Keratinocyte (primary cell): ENCODE results near the gene LRRC27. TPM values are rescaled to one million over a fixed set of nuclear protein-coding genes. Genes with fewer than 3 reads are reported as not detected.

Experiments used
- DNase-seq: peaks from one replicate; pipeline ENCODE4 v3.0.0-alpha.2; 2011; ENCODE audit warnings: low read depth, missing footprints, low spot score
- FAIRE-seq: peaks from 2 replicates; lab custom pipeline; 2011; peaks lifted over from hg19 to GRCh38; lab: Jason Lieb, UNC
- H2AFZ ChIP-seq: 2 replicates; pipeline ENCODE4 v1.6.0; 2012; ENCODE audit warnings: low read length, control low read depth, inconsistent platforms; ENCODE audit not compliant: control insufficient read depth
- H3K27ac ChIP-seq: 2 replicates; pipeline ENCODE4 v1.5.1; 2011; ENCODE audit warnings: low read length; ENCODE audit not compliant: control insufficient read depth, insufficient read depth
- H3K27me3 ChIP-seq: 3 replicates; pipeline ENCODE4 v1.6.0; 2011; ENCODE audit warnings: low read length; ENCODE audit not compliant: control insufficient read depth, insufficient read depth; ENCODE audit errors: extremely low read depth
- H3K36me3 ChIP-seq, 2 experiments: 2 replicates in 1 of 2; 3 replicates in 1 of 2; pipeline ENCODE4 v1.5.1; 2011; ENCODE audit warnings: low read length in 2 of 2, mild to moderate bottlenecking in 1 of 2; ENCODE audit not compliant: control insufficient read depth in 2 of 2, insufficient read depth in 2 of 2; ENCODE audit errors: extremely low read depth in 1 of 2
- H3K4me1 ChIP-seq: 3 replicates; pipeline ENCODE4 v1.5.1; 2011; ENCODE audit warnings: low read length; ENCODE audit not compliant: control insufficient read depth, insufficient read depth; ENCODE audit errors: extremely low read depth
- H3K4me2 ChIP-seq: 3 replicates; pipeline ENCODE4 v1.6.0; 2011; ENCODE audit warnings: low read depth, low read length; ENCODE audit not compliant: control insufficient read depth, insufficient read depth; ENCODE audit errors: extremely low read depth
- H3K4me3 ChIP-seq, 3 experiments: fragments of 200-600 bp in 1 of 3; sonication (generic) in 1 of 3; 2 replicates in 2 of 3; 3 replicates in 1 of 3; pipeline ENCODE4 v1.5.1; 2011 to 2016; ENCODE audit warnings: low read length in 3 of 3, mild to moderate bottlenecking in 3 of 3, control low read depth in 2 of 3, inconsistent platforms in 1 of 3, low read depth in 1 of 3, mixed read lengths in 1 of 3, mixed run types in 1 of 3, moderate library complexity in 1 of 3; ENCODE audit not compliant: control insufficient read depth in 2 of 3, insufficient read depth in 2 of 3; ENCODE audit errors: extremely low read depth in 1 of 3
- H3K79me2 ChIP-seq: 2 replicates; pipeline ENCODE4 v1.6.0; 2012; ENCODE audit warnings: low read length; ENCODE audit not compliant: control insufficient read depth, insufficient read depth
- H3K9ac ChIP-seq: 3 replicates; pipeline ENCODE4 v1.6.0; 2011; ENCODE audit warnings: low read length; ENCODE audit not compliant: control insufficient read depth, insufficient read depth; ENCODE audit errors: extremely low read depth
- H3K9me1 ChIP-seq: 3 replicates; pipeline ENCODE4 v1.6.0; 2011; ENCODE audit warnings: low read length; ENCODE audit not compliant: control insufficient read depth, insufficient read depth; ENCODE audit errors: extremely low read depth
- H3K9me3 ChIP-seq: 2 replicates; pipeline ENCODE4 v1.5.1; 2012; ENCODE audit warnings: low read depth, low read length; ENCODE audit not compliant: control insufficient read depth
- H4K20me1 ChIP-seq: 3 replicates; pipeline ENCODE4 v1.6.0; 2011; ENCODE audit warnings: low read length; ENCODE audit not compliant: control insufficient read depth, insufficient read depth; ENCODE audit errors: extremely low read depth
- CTCF ChIP-seq, 3 experiments: IDR thresholded peaks in 1 of 3; conservative IDR thresholded peaks in 1 of 3; optimal IDR thresholded peaks in 1 of 3; 2 replicates in 2 of 3; 3 replicates in 1 of 3; pipeline versions ENCODE3 to v1.5.1; 2011; ENCODE audit warnings: low read length in 3 of 3, mild to moderate bottlenecking in 3 of 3, moderate library complexity in 2 of 3, control low read depth in 1 of 3, inconsistent platforms in 1 of 3; ENCODE audit not compliant: insufficient read depth in 2 of 3; ENCODE audit errors: extremely low read depth in 1 of 3
- EZH2 ChIP-seq: IDR thresholded peaks from one replicate; pipeline ENCODE4 v1.6.1; 2012; ENCODE audit warnings: inconsistent platforms, mild to moderate bottlenecking, low read length, moderate library complexity
- dilution Hi-C: fragments of 300-500 bp; cut with MboI; formaldehyde crosslinking; loops from one replicate; pipeline ENCODE4 v1.7.0; 2020; ENCODE audit warnings: low sequenced_read_pairs; ENCODE audit not compliant: extremely low pct_ligation_motif_present
- polyA plus RNA-seq, 5 experiments: library from polyadenylated mRNA; depleted of rRNA in 3 of 5; stranded (reverse) in 3 of 5; stranded (forward) in 1 of 5; unstranded in 1 of 5; fragments of >200 nt; gene quantifications; 1 replicate in 1 of 5; 2 replicates in 3 of 5; 3 replicates in 1 of 5; pipeline versions ENCODE4 v1.2.1 to v1.2.3, GENCODE V29; 2011 to 2012; ENCODE audit warnings: missing spikeins in 2 of 5, low read depth in 1 of 5, low replicate concordance in 1 of 5

LRRC27 gene
- polyA plus RNA-seq, 1 donor (not counting 4 experiments of a cell fraction or from before 2014, with no cell fraction given), result 3.0 TPM

- FAIRE-seq (no peak), DNase-seq (no peak)
- no peak overlapping the region for H3K27ac ChIP-seq
- no peak overlapping the region for H2AFZ ChIP-seq
- H3K36me3 ChIP-seq, result peaks cover 0 to 3% of the 10 kb centered on the region in 2 experiments
- H3K4me1 ChIP-seq, result peaks cover 9% of the 10 kb centered on the region
- H3K9me1 ChIP-seq, result no peaks in the 10 kb centered on the region
- peaks cover 3% of the 10 kb centered on the region for H4K20me1 ChIP-seq
- H3K9ac ChIP-seq, result peak overlapping the region; percentile 60
- dilution Hi-C loops, result no loop called here
- no peaks in the 10 kb centered on the region for H3K9me3 ChIP-seq
- no peaks in the 10 kb centered on the region for H3K27me3 ChIP-seq
- H3K79me2 ChIP-seq, result peaks cover 26% of the 10 kb centered on the region
- peak in 2 of 3 experiments; percentile 4 to 35 for TF ChIP-seq CTCF (optimal IDR thresholded peaks at IDR 0.05 in 1 of 3, IDR thresholded peaks at IDR 0.05 in 1 of 3, conservative IDR thresholded peaks at IDR 0.05 in 1 of 3; ENCODE audit: extremely low read depth in 1 of 3, insufficient read depth in 2 of 3, low read length in 3 of 3)
- no peak for TF ChIP-seq EZH2
- peak overlapping the region in 2 of 3 experiments; percentile 29 to 32 for H3K4me3 ChIP-seq
- peak overlapping the region; percentile 54 for H3K4me2 ChIP-seq
These were observed 64.6 kb downstream of the LRRC27 start for GRCh38 chr10:132396494-132397035.

- TF ChIP-seq CTCF (optimal IDR thresholded peaks at IDR 0.05 in 1 of 3, IDR thresholded peaks at IDR 0.05 in 1 of 3, conservative IDR thresholded peaks at IDR 0.05 in 1 of 3; ENCODE audit: extremely low read depth in 1 of 3, insufficient read depth in 2 of 3, low read length in 3 of 3) (no peak), EZH2 (no peak)
- Histone ChIP-seq H3K27ac (peak within 1 kb of the TSS; percentile 61), H3K4me3 (peak within 1 kb of the TSS; percentile 40 to 80 (median 73)), H4K20me1 (peaks cover 3% of the 10 kb centered on the region), H3K79me2 (peaks cover 30% of the 10 kb centered on the region), H3K9me3 (no peaks in the 10 kb centered on the region), H3K27me3 (no peaks in the 10 kb centered on the region), H2AFZ (peak within 1 kb of the TSS; percentile 40), H3K9me1 (no peaks in the 10 kb centered on the region), H3K4me2 (peak within 1 kb of the TSS; percentile 90), H3K36me3 (peaks cover 0 to 3% of the 10 kb centered on the region in 2 experiments), H3K9ac (peak within 1 kb of the TSS; percentile 84), H3K4me1 (peaks cover 9% of the 10 kb centered on the region)
- dilution Hi-C loops, result no loop called here
- DNase-seq, result no peak
- no peak for FAIRE-seq
These were observed 65.1 kb downstream of the LRRC27 start, which contains the start of gene PWWP2B for GRCh38 chr10:132397036-132397541. Gene PWWP2B (plus strand): TSS chr10:132397200. CDS start chr10:132397227, 27 bp downstream.
